A549 (cell line): Measurements from ENCODE around the gene ACR. TPM values are rescaled to one million over a fixed set of nuclear protein-coding genes. Genes with fewer than 3 reads are reported as not detected.

Experiments
- ATAC-seq, 2 experiments: fragments of 200-7000 bp in 1 of 2; fragments of >200 bp in 1 of 2; cut with Nextera tagmentation in 1 of 2; cut with Tn5 transposase in 1 of 2; 3 replicates each; pipeline versions ENCODE4 v1.8.0 to v1.9.1; 2018 to 2020; ENCODE audit warnings: mild to moderate bottlenecking in 1 of 2, moderate library complexity in 1 of 2
- CTCF ChIA-PET: fragments of 300-600 bp; sonication (Branson Sonifier 250); formaldehyde crosslinking; extraction: SDS; loops from one replicate; lab custom pipeline; 2021; ENCODE audit warnings: antibody characterized with exemption, inconsistent platforms; lab: Yijun Ruan, JAX
- POLR2A ChIA-PET: fragments of 350-600 bp; formaldehyde crosslinking; extraction: SDS; loops from one replicate; lab custom pipeline; 2021; ENCODE audit warnings: antibody characterized with exemption, inconsistent platforms; lab: Yijun Ruan, JAX
- DNase-seq, 2 experiments: peaks; one replicate each; pipeline versions ENCODE4 v3.0.0 to v3.0.0-alpha.2; 2011 to 2016; ENCODE audit warnings: low read depth in 1 of 2, low spot score in 1 of 2
- FAIRE-seq: peaks from 2 replicates; lab custom pipeline; 2011; peaks lifted over from hg19 to GRCh38; lab: Jason Lieb, UNC
- H3K27ac ChIP-seq, 2 experiments: fragments of >200 bp; sonication (Bioruptor Twin); formaldehyde crosslinking; 3 replicates each; pipeline ENCODE4 v1.5.1; 2016 to 2017
- H3K4me1 ChIP-seq: fragments of >200 bp; sonication (Bioruptor Twin); formaldehyde crosslinking; 3 replicates; pipeline ENCODE4 v1.6.1; 2016
- H3K4me2 ChIP-seq: fragments of >200 bp; sonication (Bioruptor Twin); formaldehyde crosslinking; 3 replicates; pipeline ENCODE4 v1.6.1; 2016
- H3K4me3 ChIP-seq: fragments of >200 bp; sonication (Bioruptor Twin); formaldehyde crosslinking; 3 replicates; pipeline ENCODE4 v1.5.1; 2016
- H3K9me3 ChIP-seq: fragments of >200 bp; sonication (Bioruptor Twin); formaldehyde crosslinking; 3 replicates; pipeline ENCODE4 v1.6.1; 2016
- BCL3 ChIP-seq: fragments of >200 bp; sonication (Bioruptor Twin); formaldehyde crosslinking; IDR thresholded peaks from 3 replicates; pipeline ENCODE4 v1.6.1; 2016
- CBX8 ChIP-seq: fragments of 200-600 bp; sonication (generic); IDR thresholded peaks from 2 replicates; pipeline ENCODE4 v1.6.1; 2016
- CHD2 ChIP-seq: fragments of 150-350 bp; IDR thresholded peaks from 2 replicates; pipeline ENCODE4 v1.6.1; 2014; ENCODE audit warnings: low read length; ENCODE audit not compliant: partially characterized antibody
- CHD4 ChIP-seq: fragments of 200-600 bp; sonication (generic); IDR thresholded peaks from 2 replicates; pipeline ENCODE4 v1.6.1; 2016; ENCODE audit warnings: antibody characterized with exemption, mild to moderate bottlenecking, borderline replicate concordance
- EHMT2 ChIP-seq: fragments of 200-600 bp; sonication (generic); IDR thresholded peaks from 2 replicates; pipeline ENCODE4 v1.6.1; 2016; ENCODE audit warnings: antibody characterized with exemption, low read depth, mild to moderate bottlenecking, moderate library complexity
- ELK1 ChIP-seq: fragments of 150-350 bp; IDR thresholded peaks from 2 replicates; pipeline ENCODE4 v1.6.1; 2014; ENCODE audit warnings: low read depth, mild to moderate bottlenecking, low read length
- ESRRA ChIP-seq: fragments of 150-350 bp; IDR thresholded peaks from 2 replicates; pipeline ENCODE4 v1.6.1; 2014; ENCODE audit warnings: mild to moderate bottlenecking, low read length, borderline replicate concordance
- FOSB ChIP-seq: fragments of 250-450 bp; sonication (Bioruptor Pico); IDR thresholded peaks from 2 replicates; pipeline ENCODE4 v1.5.0; 2020; ENCODE audit warnings: mild to moderate bottlenecking, moderate library complexity
- FOSL2 ChIP-seq, 2 experiments: fragments of 450-650 bp in 1 of 2; fragments of >200 bp in 1 of 2; sonication (Bioruptor Twin) in 1 of 2; formaldehyde crosslinking; IDR thresholded peaks; 2 replicates each; pipeline versions ENCODE4 v1.5.0 to v1.6.1; 2016 to 2020; ENCODE audit warnings: mild to moderate bottlenecking in 1 of 2, moderate library complexity in 1 of 2
- FOXS1 ChIP-seq: fragments of 250-450 bp; sonication (Bioruptor Pico); IDR thresholded peaks from 2 replicates; pipeline ENCODE4 v1.5.0; 2020; ENCODE audit warnings: mild to moderate bottlenecking, moderate library complexity
- HES2 ChIP-seq: fragments of >200 bp; sonication (Bioruptor Twin); formaldehyde crosslinking; IDR thresholded peaks from 2 replicates; pipeline ENCODE4 v1.6.1; 2016
- HOXA7 ChIP-seq: fragments of 250-450 bp; sonication (Bioruptor Pico); IDR thresholded peaks from 2 replicates; pipeline ENCODE4 v1.5.0; 2020; ENCODE audit warnings: mild to moderate bottlenecking, moderate library complexity
- HOXB13 ChIP-seq: fragments of 250-450 bp; sonication (Bioruptor Pico); IDR thresholded peaks from 2 replicates; pipeline ENCODE4 v1.5.0; 2020; ENCODE audit warnings: low read depth, mild to moderate bottlenecking, moderate library complexity
- HOXB5 ChIP-seq: fragments of 250-450 bp; sonication (Bioruptor Pico); IDR thresholded peaks from 2 replicates; pipeline ENCODE4 v1.5.0; 2020; ENCODE audit warnings: mild to moderate bottlenecking, moderate library complexity
- JUN ChIP-seq, 2 experiments: fragments of >200 bp; sonication (Bioruptor Twin); formaldehyde crosslinking; IDR thresholded peaks; 2 replicates in 1 of 2; 3 replicates in 1 of 2; pipeline ENCODE4 v1.6.1; 2016 to 2017
- JUNB ChIP-seq: fragments of >200 bp; sonication (Bioruptor Twin); formaldehyde crosslinking; IDR thresholded peaks from 2 replicates; pipeline ENCODE4 v1.6.1; 2016
- MAZ ChIP-seq: fragments of 150-350 bp; IDR thresholded peaks from 2 replicates; pipeline ENCODE4 v1.6.1; 2014; ENCODE audit warnings: antibody characterized with exemption, low read depth, low read length, borderline replicate concordance
- MYC ChIP-seq: IDR thresholded peaks from 2 replicates; pipeline ENCODE4 v1.6.1; 2012; ENCODE audit warnings: mild to moderate bottlenecking, inconsistent platforms, low read length, improper control_type of control experiment, borderline replicate concordance
- NR3C1 ChIP-seq: fragments of >200 bp; sonication (Bioruptor Twin); formaldehyde crosslinking; IDR thresholded peaks from 3 replicates; pipeline ENCODE4 v1.6.1; 2017
- PHF8 ChIP-seq: fragments of 200-600 bp; sonication (generic); IDR thresholded peaks from 2 replicates; pipeline ENCODE4 v1.6.1; 2016; ENCODE audit warnings: low read depth, mild to moderate bottlenecking, antibody characterized with exemption, moderate library complexity, borderline replicate concordance
- POLR2A ChIP-seq: IDR thresholded peaks from 2 replicates; pipeline ENCODE4 v1.6.1; 2012; ENCODE audit warnings: mild to moderate bottlenecking, low read length
- RARB ChIP-seq: fragments of 250-450 bp; sonication (Bioruptor Pico); IDR thresholded peaks from 2 replicates; pipeline ENCODE4 v1.8.0; 2021; ENCODE audit warnings: mild to moderate bottlenecking, moderate library complexity
- SMC3 ChIP-seq: fragments of >200 bp; sonication (Bioruptor Twin); formaldehyde crosslinking; IDR thresholded peaks from 3 replicates; pipeline ENCODE4 v1.6.1; 2018; ENCODE audit warnings: inconsistent platforms
- TFCP2L1 ChIP-seq: fragments of 250-450 bp; sonication (Bioruptor Pico); IDR thresholded peaks from 2 replicates; pipeline ENCODE4 v1.5.0; 2021; ENCODE audit warnings: mild to moderate bottlenecking
- USF2 ChIP-seq: fragments of 450-650 bp; IDR thresholded peaks from 2 replicates; pipeline ENCODE4 v1.6.1; 2014; ENCODE audit warnings: antibody characterized with exemption
- ZC3H11A ChIP-seq: fragments of 450-650 bp; IDR thresholded peaks from 2 replicates; pipeline ENCODE4 v1.6.1; 2014; ENCODE audit warnings: antibody characterized with exemption, mild to moderate bottlenecking
- ZSCAN20 ChIP-seq: fragments of 250-450 bp; sonication (Bioruptor Pico); IDR thresholded peaks from 2 replicates; pipeline ENCODE4 v1.8.0; 2022; ENCODE audit warnings: mild to moderate bottlenecking, moderate library complexity
- WGBS: methylation state at CpG from one replicate; pipeline ENCODE4 v1.1.6; 2017; ENCODE audit errors: missing lambda C conversion rate; 5-methylcytosine and 5-hydroxymethylcytosine counted together
- polyA plus RNA-seq, 4 experiments: library from polyadenylated mRNA; depleted of rRNA in 3 of 4; stranded (reverse); fragments of >200 nt; fragmentation: RNase III in 1 of 4; extraction: RNeasy Plus Mini Kit Qiagen cat#74134 plus additional on column Dnase treatment in 1 of 4; gene quantifications; 2 replicates in 3 of 4; 3 replicates in 1 of 4; pipeline ENCODE4 v1.2.3, GENCODE V29; 2011 to 2017
- TF ChIP-seq, protein P1 (sequence below): IDR thresholded peaks from 2 replicates; pipeline ENCODE4 v1.6.1; 2012
- TF ChIP-seq, protein P2 (sequence below): IDR thresholded peaks from 2 replicates; pipeline ENCODE4 v1.6.1; 2012
- TF ChIP-seq, protein P3 (sequence below): fragments of >200 bp; sonication (Bioruptor Twin); formaldehyde crosslinking; IDR thresholded peaks from 3 replicates; pipeline ENCODE4 v1.5.1; 2016

Gene ACR
- polyA plus RNA-seq, 2 of the 4 experiments (the other 2 are of a cell fraction), result not detected

DNA sequence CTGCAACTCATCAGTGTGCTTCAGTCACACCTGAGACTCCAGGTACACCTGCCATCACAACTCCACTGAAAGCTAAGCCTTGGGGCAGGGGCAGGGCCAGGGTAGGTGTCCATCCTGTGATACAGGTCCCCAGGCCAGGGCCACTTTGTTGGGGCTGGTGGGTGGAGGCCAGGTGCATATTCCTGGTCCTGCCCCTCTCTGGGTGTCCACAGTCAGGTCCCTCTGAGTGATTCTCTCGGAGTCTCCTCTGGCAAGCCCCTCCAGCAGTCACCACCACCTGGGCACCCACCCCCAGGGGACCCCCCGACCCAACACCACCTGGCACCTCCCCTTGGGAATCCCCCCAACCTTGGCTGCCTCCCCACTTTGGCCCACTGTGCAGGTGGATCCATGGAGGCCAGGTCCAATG, 9.5 kb upstream of the ACR start:
- TF ChIP-seq NR3C1 (no peak), FOSB (CRISPR knock-in tag) (no peak), CHD2 (no peak), HOXA7 (CRISPR knock-in tag) (no peak), MYC (no peak), ESRRA (no peak), PHF8 (no peak), RARB (CRISPR knock-in tag) (no peak), USF2 (no peak), HOXB5 (CRISPR knock-in tag) (no peak), FOXS1 (no peak), JUNB (no peak), EHMT2 (no peak), BCL3 (no peak), HOXB13 (no peak), HES2 (no peak)
- TF ChIP-seq, protein P1, sequence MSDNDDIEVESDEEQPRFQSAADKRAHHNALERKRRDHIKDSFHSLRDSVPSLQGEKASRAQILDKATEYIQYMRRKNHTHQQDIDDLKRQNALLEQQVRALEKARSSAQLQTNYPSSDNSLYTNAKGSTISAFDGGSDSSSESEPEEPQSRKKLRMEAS, result no peak
- TF ChIP-seq, protein P2, sequence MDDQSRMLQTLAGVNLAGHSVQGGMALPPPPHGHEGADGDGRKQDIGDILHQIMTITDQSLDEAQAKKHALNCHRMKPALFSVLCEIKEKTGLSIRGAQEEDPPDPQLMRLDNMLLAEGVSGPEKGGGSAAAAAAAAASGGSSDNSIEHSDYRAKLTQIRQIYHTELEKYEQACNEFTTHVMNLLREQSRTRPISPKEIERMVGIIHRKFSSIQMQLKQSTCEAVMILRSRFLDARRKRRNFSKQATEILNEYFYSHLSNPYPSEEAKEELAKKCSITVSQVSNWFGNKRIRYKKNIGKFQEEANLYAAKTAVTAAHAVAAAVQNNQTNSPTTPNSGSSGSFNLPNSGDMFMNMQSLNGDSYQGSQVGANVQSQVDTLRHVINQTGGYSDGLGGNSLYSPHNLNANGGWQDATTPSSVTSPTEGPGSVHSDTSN, result no peak
- no peak for ATAC-seq
- no peaks in the 10 kb centered on the region for H3K4me1 ChIP-seq
- FAIRE-seq, result no peak
- no peak for DNase-seq
- H3K27ac ChIP-seq, result no peak overlapping the region
- H3K9me3 ChIP-seq, result no peaks in the 10 kb centered on the region
- no CpG with 5 or more reads among the region's 2 CpGs for WGBS
- POLR2A ChIA-PET, result no interaction called here
- no peak overlapping the region for H3K4me2 ChIP-seq
- H3K4me3 ChIP-seq, result no peak overlapping the region
- CTCF ChIA-PET, result no interaction called here

- WGBS, result 80% methylated on average over 16 of the region's 21 CpGs
- Histone ChIP-seq H3K4me1 (no peaks in the 10 kb centered on the region), H3K9me3 (no peaks in the 10 kb centered on the region), H3K4me3 (no peak overlapping the region), H3K4me2 (no peak overlapping the region), H3K27ac (no peak overlapping the region)
- no peak for FAIRE-seq
- POLR2A ChIA-PET, result no interaction called here
- TF ChIP-seq FOXS1, result no peak
- no peak for TF ChIP-seq ELK1
- no peak for TF ChIP-seq FOSL2 (IDR thresholded peaks at IDR 0.05)
- no peak for TF ChIP-seq FOSL2 (CRISPR knock-in tag; IDR thresholded peaks at IDR 0.05)
- no peak for TF ChIP-seq CHD4
- no peak for TF ChIP-seq TFCP2L1 (CRISPR knock-in tag)
- TF ChIP-seq BCL3, result no peak
- no peak for TF ChIP-seq JUNB
- no peak for TF ChIP-seq NR3C1
- TF ChIP-seq ZC3H11A, result no peak
- TF ChIP-seq HOXA7 (CRISPR knock-in tag), result no peak
- no peak for TF ChIP-seq CBX8
- TF ChIP-seq POLR2A, result no peak
- TF ChIP-seq JUN (IDR thresholded peaks at IDR 0.05), result no peak
- no peak for TF ChIP-seq EHMT2
- TF ChIP-seq SMC3, result no peak
- TF ChIP-seq RARB (CRISPR knock-in tag), result no peak
- no peak for TF ChIP-seq MAZ
- TF ChIP-seq ZSCAN20 (CRISPR knock-in tag), result no peak
- TF ChIP-seq, protein P3, sequence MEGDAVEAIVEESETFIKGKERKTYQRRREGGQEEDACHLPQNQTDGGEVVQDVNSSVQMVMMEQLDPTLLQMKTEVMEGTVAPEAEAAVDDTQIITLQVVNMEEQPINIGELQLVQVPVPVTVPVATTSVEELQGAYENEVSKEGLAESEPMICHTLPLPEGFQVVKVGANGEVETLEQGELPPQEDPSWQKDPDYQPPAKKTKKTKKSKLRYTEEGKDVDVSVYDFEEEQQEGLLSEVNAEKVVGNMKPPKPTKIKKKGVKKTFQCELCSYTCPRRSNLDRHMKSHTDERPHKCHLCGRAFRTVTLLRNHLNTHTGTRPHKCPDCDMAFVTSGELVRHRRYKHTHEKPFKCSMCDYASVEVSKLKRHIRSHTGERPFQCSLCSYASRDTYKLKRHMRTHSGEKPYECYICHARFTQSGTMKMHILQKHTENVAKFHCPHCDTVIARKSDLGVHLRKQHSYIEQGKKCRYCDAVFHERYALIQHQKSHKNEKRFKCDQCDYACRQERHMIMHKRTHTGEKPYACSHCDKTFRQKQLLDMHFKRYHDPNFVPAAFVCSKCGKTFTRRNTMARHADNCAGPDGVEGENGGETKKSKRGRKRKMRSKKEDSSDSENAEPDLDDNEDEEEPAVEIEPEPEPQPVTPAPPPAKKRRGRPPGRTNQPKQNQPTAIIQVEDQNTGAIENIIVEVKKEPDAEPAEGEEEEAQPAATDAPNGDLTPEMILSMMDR, result no peak
- CTCF ChIA-PET, result no interaction called here
- no peak for DNase-seq
- no peak for ATAC-seq
Observed at GRCh38 chr22:50729391-50730012, 8.5 kb upstream of the ACR start.
